GM12874 (cell line): ENCODE measurements around the gene RHBDF2.

Experiments used
- TF ChIP-seq, protein P1 (sequence below): IDR thresholded peaks from 2 replicates; pipeline ENCODE4 v1.5.1; 2011; ENCODE audit warnings: low read depth, mild to moderate bottlenecking, control low read depth, low read length, moderate library complexity; ENCODE audit not compliant: insufficient read depth

RHBDF2 gene

DNA sequence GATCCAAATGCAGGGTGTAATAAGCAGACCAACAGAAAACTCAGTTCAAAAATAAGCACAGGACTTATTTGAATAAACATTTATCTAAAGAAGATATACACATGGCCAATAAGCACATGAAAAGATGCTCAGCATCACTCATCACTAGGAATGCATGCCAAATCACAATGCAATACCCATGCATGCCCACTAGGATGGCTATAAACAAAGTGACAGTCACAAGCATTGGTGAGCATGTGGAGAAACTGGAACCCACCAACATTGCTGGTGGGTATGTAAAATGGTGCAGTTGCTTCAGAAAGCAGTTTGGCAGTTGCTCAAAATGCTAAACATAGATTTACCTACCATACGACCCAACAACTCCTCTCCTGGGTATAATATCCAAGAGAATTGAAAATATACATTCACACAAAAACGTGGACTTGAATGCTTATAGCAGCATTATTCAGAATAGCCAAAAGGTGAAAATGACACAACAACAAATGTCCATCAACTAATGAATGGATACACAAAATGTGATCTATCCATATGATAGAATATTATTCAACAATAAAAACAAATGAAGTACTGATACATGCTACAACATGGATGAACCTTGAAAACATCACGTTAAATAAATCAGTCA lies 68.4 kb downstream of the RHBDF2 start:
- TF ChIP-seq, protein P1, sequence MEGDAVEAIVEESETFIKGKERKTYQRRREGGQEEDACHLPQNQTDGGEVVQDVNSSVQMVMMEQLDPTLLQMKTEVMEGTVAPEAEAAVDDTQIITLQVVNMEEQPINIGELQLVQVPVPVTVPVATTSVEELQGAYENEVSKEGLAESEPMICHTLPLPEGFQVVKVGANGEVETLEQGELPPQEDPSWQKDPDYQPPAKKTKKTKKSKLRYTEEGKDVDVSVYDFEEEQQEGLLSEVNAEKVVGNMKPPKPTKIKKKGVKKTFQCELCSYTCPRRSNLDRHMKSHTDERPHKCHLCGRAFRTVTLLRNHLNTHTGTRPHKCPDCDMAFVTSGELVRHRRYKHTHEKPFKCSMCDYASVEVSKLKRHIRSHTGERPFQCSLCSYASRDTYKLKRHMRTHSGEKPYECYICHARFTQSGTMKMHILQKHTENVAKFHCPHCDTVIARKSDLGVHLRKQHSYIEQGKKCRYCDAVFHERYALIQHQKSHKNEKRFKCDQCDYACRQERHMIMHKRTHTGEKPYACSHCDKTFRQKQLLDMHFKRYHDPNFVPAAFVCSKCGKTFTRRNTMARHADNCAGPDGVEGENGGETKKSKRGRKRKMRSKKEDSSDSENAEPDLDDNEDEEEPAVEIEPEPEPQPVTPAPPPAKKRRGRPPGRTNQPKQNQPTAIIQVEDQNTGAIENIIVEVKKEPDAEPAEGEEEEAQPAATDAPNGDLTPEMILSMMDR = peak; percentile 51

DNA sequence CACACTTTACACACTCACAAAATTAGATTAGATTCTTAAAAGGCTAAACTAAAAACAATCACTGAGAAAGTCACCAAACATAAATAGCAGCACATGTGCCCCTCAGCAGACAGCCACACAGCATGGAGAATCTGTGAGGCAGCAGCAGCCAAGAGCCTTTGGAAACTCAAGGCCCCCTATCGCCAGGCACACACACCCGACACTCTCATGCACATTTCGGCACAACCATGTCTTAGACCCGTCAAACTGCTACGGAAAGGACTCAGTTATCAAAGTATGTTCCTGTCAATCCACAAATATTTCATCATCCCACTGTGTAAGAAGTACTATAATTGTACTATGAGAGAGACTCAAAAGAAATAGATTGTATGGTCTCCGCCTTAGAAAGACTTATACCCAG lies 69.2 kb downstream of the RHBDF2 start:
- TF ChIP-seq, protein P1 = no peak

DNA sequence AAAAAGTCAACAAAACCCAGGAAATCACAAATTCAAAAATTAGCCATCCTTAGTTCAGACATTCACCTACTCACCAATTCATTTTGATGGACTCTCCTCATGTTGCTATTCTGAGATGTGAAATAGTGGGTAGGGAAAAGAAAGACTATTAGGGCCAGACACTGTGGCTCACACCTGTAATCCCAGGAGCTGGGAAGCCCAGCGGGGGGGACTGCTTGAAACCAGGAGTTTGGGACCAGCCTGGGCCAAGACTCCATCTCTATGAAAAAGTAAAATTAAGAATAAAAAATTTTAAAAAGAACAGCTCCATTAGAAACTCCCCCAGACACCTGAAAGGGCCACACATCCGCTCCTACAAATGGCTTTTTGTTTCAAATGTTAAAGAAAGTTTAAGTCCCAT lies 69.7 kb downstream of the RHBDF2 start:
- TF ChIP-seq, protein P1 = no peak

DNA sequence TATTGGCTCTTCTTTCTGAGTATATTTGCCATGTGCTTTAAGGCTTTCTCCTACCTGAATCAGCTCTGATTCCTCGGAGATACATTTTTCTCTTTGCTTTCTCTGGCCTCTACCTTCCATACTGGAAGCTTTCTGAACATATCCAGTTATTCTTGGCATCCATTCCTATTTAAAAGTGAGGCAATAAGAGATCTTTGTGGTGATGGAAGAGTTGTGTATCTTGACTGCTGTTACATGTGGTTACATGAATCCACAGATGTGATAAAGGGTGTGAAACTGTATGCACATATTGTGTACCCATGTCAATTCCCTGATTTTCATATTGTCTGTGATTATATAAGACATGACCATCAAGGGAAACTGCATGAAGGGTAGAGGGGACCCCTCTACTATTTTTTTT lies 72.7 kb downstream of the RHBDF2 start:
- TF ChIP-seq, protein P1 = no peak

DNA sequence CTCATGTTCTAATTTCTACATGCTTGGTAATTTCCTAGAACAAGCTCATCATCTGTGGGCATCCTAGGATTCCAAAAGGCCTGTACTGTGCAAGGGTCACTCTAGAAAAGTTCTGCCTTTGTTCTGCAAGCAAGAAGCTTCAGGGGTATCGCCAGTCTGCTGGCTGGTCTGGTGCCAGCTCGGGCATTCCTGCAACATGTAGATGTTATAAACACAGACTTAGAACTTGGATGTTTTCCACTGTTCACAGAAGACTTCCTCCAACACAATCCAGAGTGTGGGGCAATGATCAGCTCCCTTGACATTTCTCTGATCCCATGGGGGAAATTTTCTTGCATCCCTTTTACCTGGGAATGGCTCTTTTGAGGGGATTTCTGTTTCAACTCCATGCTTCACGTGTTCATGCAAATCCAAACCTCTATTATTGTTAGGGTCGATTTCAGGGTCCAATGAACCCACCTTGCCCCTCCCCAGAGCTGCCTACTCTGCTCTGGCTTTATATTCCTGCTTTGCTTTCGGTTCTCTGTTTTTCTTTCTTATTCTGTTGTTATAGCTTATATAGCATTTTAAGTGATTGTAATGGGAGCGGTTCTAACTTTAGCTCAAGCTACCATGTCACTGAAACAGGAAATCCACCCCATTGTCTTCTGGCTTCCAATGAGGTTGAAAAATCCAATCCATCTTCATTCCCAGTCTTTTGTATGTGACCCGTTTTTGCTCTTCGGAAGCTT lies 73.6 kb downstream of the RHBDF2 start:
- TF ChIP-seq, protein P1 = no peak

DNA sequence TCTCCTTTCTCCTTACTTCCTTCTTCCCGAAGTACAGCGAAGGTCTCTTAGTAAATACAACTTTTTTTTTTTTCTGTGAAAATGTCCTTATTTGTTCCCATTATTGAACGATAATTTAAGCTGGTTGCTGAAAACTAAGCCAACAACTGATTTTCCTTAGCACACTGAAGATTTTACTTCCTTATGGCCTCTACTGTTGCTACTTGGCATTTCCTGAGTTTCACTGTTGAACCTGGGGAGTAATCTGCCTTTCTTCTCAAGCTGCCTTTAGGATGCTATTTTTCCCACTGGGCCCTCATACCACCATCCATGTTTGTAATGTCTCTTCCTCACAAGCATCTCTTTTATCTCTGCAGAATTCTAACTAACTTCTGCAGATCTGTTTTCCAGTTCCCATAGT lies 74.4 kb downstream of the RHBDF2 start:
- TF ChIP-seq, protein P1 = no peak

DNA sequence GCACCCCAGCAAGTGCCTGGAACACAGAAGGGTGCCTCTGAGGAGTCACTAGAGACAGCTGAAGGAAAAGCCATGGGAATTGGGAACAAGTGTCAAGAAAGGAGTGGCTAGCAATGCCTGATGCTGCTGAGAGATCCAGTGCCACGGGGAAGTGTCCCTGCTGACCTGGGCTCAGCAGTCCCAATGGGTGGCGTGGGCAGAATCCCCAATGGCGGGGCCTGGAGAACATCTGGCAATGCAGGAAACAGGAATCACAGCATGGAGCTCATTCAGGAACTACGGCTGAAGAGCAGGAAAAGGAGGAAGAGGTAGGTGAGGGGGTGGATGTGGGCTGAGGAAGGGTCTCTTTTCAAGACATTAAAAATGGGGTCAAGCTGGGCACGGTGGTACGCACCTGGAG lies 78.4 kb downstream of the RHBDF2 start:
- TF ChIP-seq, protein P1 = no peak
